GM21526 (cell line): ENCODE measurements around the gene OSGIN1.
A peak's percentile ranks its signal among the peaks of the same experiment; 100 is the strongest.

ENCODE experiments used
- ATAC-seq: cut with Tn5 transposase; IDR thresholded peaks from one replicate; pipeline ENCODE4 v1.9.1; 2021; ENCODE audit warnings: moderate library complexity; ENCODE audit not compliant: unreplicated experiment, low FRiP score

The OSGIN1 gene

GRCh38 chr16:83952940-83953795 is at the start of gene OSGIN1:
Gene OSGIN1, plus strand, starts transcription at chr16:83953240. Its CDS starts 4,432 bp downstream, at chr16:83957672.
- peak; percentile 80 for ATAC-seq

GRCh38 chr16:83903751-83904150 is 49.3 kb upstream of the OSGIN1 start:
- no peak for ATAC-seq

GRCh38 chr16:83906683-83907082 is 46.4 kb upstream of the OSGIN1 start:
- ATAC-seq: no peak

- no peak for ATAC-seq
Observed at GRCh38 chr16:83907111-83907510, 45.9 kb upstream of the OSGIN1 start.

GRCh38 chr16:83907631-83908250 is 45.3 kb upstream of the OSGIN1 start:
- no peak for ATAC-seq

- ATAC-seq: no peak
Observed at GRCh38 chr16:83908798-83909197, 44.2 kb upstream of the OSGIN1 start.

GRCh38 chr16:83911290-83911689 is 41.8 kb upstream of the OSGIN1 start:
- no peak for ATAC-seq

GRCh38 chr16:83912519-83913244 is 40.4 kb upstream of the OSGIN1 start:
- ATAC-seq: no peak

GRCh38 chr16:83913245-83913633 is 39.8 kb upstream of the OSGIN1 start:
- no peak for ATAC-seq

- no peak for ATAC-seq
Observed at GRCh38 chr16:83914091-83914710, 38.8 kb upstream of the OSGIN1 start.

GRCh38 chr16:83915081-83915480 is 38.0 kb upstream of the OSGIN1 start:
- ATAC-seq: no peak

- ATAC-seq: no peak
Observed at GRCh38 chr16:83915491-83915890, 37.5 kb upstream of the OSGIN1 start.

GRCh38 chr16:83917152-83918120 is 35.6 kb upstream of the OSGIN1 start:
- ATAC-seq: no peak

GRCh38 chr16:83920894-83921491 is 32.0 kb upstream of the OSGIN1 start:
- no peak for ATAC-seq

GRCh38 chr16:83923581-83924365 is 29.3 kb upstream of the OSGIN1 start:
- ATAC-seq: no peak

GRCh38 chr16:83924686-83925085 is 28.4 kb upstream of the OSGIN1 start:
- ATAC-seq: no peak

- ATAC-seq: no peak
Observed at GRCh38 chr16:83925095-83925905, 27.7 kb upstream of the OSGIN1 start.
